Mesendoderm (in vitro differentiated cells): Measurements from ENCODE around the gene PDGFB.

Experiments
- DNase-seq: peaks from one replicate; pipeline ENCODE4 v3.0.0; 2013
- H2AK5ac ChIP-seq: 2 replicates; pipeline ENCODE4 v1.6.1; 2013; ENCODE audit warnings: low read length, inconsistent platforms
- H2BK120ac ChIP-seq: 2 replicates; pipeline ENCODE4 v1.6.1; 2013; ENCODE audit warnings: low read depth, mild to moderate bottlenecking, low read length, moderate library complexity, mixed read lengths
- H2BK15ac ChIP-seq: replicated peaks from 2 replicates; pipeline ENCODE4 v1.6.1; 2013; ENCODE audit warnings: low read depth, mild to moderate bottlenecking, moderate library complexity
- H2BK5ac ChIP-seq: 2 replicates; pipeline ENCODE4 v1.6.1; 2013; ENCODE audit warnings: low read length, inconsistent platforms
- H3K18ac ChIP-seq: 2 replicates; pipeline ENCODE4 v1.6.1; 2013; ENCODE audit warnings: mild to moderate bottlenecking, low read length, mixed read lengths
- H3K23ac ChIP-seq: one replicate; pipeline ENCODE4 v1.6.1; 2013; ENCODE audit warnings: low read length
- H3K27ac ChIP-seq: 2 replicates; pipeline ENCODE4 v1.5.1; 2013; ENCODE audit warnings: low read depth, mild to moderate bottlenecking, inconsistent platforms, low read length, moderate library complexity
- H3K27me3 ChIP-seq: 2 replicates; pipeline ENCODE4 v1.6.1; 2013; ENCODE audit warnings: low read length, control low read depth, mild to moderate bottlenecking, inconsistent platforms; ENCODE audit not compliant: insufficient read depth, poor library complexity
- H3K36me3 ChIP-seq: 2 replicates; pipeline ENCODE4 v1.6.1; 2013; ENCODE audit warnings: low read length, inconsistent platforms; ENCODE audit not compliant: control insufficient read depth, insufficient read depth
- H3K4ac ChIP-seq: one replicate; pipeline ENCODE4 v1.6.1; 2013; ENCODE audit warnings: low read depth, mild to moderate bottlenecking, low read length, moderate library complexity
- H3K4me1 ChIP-seq: 2 replicates; pipeline ENCODE4 v1.6.1; 2013; ENCODE audit warnings: low read depth, low read length, inconsistent platforms; ENCODE audit not compliant: control insufficient read depth
- H3K4me2 ChIP-seq: 2 replicates; pipeline ENCODE4 v1.6.1; 2013; ENCODE audit warnings: low read length
- H3K4me3 ChIP-seq: 2 replicates; pipeline ENCODE4 v1.5.1; 2013; ENCODE audit warnings: mild to moderate bottlenecking, low read length
- H3K56ac ChIP-seq: one replicate; pipeline ENCODE4 v1.6.1; 2013; ENCODE audit warnings: low read length
- H3K79me1 ChIP-seq: 2 replicates; pipeline ENCODE4 v1.6.1; 2013; ENCODE audit warnings: low read length, inconsistent platforms
- H3K79me2 ChIP-seq: 2 replicates; pipeline ENCODE4 v1.6.1; 2013; ENCODE audit warnings: mild to moderate bottlenecking, low read length; ENCODE audit not compliant: control insufficient read depth, insufficient read depth
- H3K9ac ChIP-seq: 2 replicates; pipeline ENCODE4 v1.6.1; 2013; ENCODE audit warnings: low read length, inconsistent platforms
- H4K5ac ChIP-seq: one replicate; pipeline ENCODE4 v1.6.1; 2013; ENCODE audit warnings: low read length
- H4K8ac ChIP-seq: one replicate; pipeline ENCODE4 v1.6.1; 2013; ENCODE audit warnings: low read depth, mild to moderate bottlenecking, control low read depth, low read length, moderate library complexity
- WGBS: extraction: QIAGEN DNeasy Blood & Tissue Kit; methylation state at CpG from one replicate; pipeline ENCODE4 v1.1.7; 2013; ENCODE audit warnings: low lambda C conversion rate, missing lambda C conversion rate; ENCODE audit not compliant: insufficient coverage; ENCODE audit errors: extremely low coverage; 5-methylcytosine and 5-hydroxymethylcytosine counted together

PDGFB gene

GRCh38 chr22:39204216-39204615, 40.6 kb downstream of the PDGFB start:
- H3K4ac ChIP-seq = no peak overlapping the region
- H3K9ac ChIP-seq = no peak overlapping the region
- H2BK15ac ChIP-seq = no peak overlapping the region
- no peaks in the 10 kb centered on the region for H3K27me3 ChIP-seq
- WGBS = no CpG with 5 or more reads among the region's 8 CpGs
- no peaks in the 10 kb centered on the region for H3K79me2 ChIP-seq
- H3K56ac ChIP-seq = no peak overlapping the region
- H2BK5ac ChIP-seq = no peak overlapping the region
- H3K27ac ChIP-seq = no peak overlapping the region
- DNase-seq = no peak
- no peak overlapping the region for H3K4me3 ChIP-seq
- H2AK5ac ChIP-seq = no peak overlapping the region
- H4K5ac ChIP-seq = no peak overlapping the region
- H3K18ac ChIP-seq = no peak overlapping the region
- H3K79me1 ChIP-seq = no peaks in the 10 kb centered on the region
- H3K4me2 ChIP-seq = no peak overlapping the region
- no peaks in the 10 kb centered on the region for H3K4me1 ChIP-seq
- H3K23ac ChIP-seq = no peak overlapping the region
- no peaks in the 10 kb centered on the region for H3K36me3 ChIP-seq
- H2BK120ac ChIP-seq = no peak overlapping the region
- H4K8ac ChIP-seq = no peak overlapping the region

GRCh38 chr22:39197578-39197977, 47.2 kb downstream of the PDGFB start:
- no peaks in the 10 kb centered on the region for H3K36me3 ChIP-seq
- no peak overlapping the region for H3K4ac ChIP-seq
- no peaks in the 10 kb centered on the region for H3K4me1 ChIP-seq
- no peak overlapping the region for H2BK5ac ChIP-seq
- H4K8ac ChIP-seq = no peak overlapping the region
- H3K79me1 ChIP-seq = no peaks in the 10 kb centered on the region
- no peak overlapping the region for H3K18ac ChIP-seq
- no peaks in the 10 kb centered on the region for H3K27me3 ChIP-seq
- H3K27ac ChIP-seq = no peak overlapping the region
- DNase-seq = no peak
- H3K23ac ChIP-seq = no peak overlapping the region
- H3K4me2 ChIP-seq = no peak overlapping the region
- H4K5ac ChIP-seq = no peak overlapping the region
- no peak overlapping the region for H2AK5ac ChIP-seq
- no peak overlapping the region for H2BK15ac ChIP-seq
- WGBS = no CpG with 5 or more reads among the region's 5 CpGs
- H3K9ac ChIP-seq = no peak overlapping the region
- no peaks in the 10 kb centered on the region for H3K79me2 ChIP-seq
- H3K4me3 ChIP-seq = no peak overlapping the region
- no peak overlapping the region for H3K56ac ChIP-seq
- H2BK120ac ChIP-seq = no peak overlapping the region

- Histone ChIP-seq H3K56ac (no peak overlapping the region), H3K27me3 (no peaks in the 10 kb centered on the region), H3K4ac (no peak overlapping the region), H3K9ac (no peak overlapping the region), H3K27ac (no peak overlapping the region), H3K4me1 (no peaks in the 10 kb centered on the region), H3K23ac (no peak overlapping the region), H3K79me2 (no peaks in the 10 kb centered on the region), H2BK120ac (no peak overlapping the region), H4K5ac (no peak overlapping the region), H3K36me3 (no peaks in the 10 kb centered on the region), H2BK15ac (no peak overlapping the region), H3K4me3 (no peak overlapping the region), H4K8ac (no peak overlapping the region), H3K4me2 (no peak overlapping the region), H3K18ac (no peak overlapping the region), H2AK5ac (no peak overlapping the region), H2BK5ac (no peak overlapping the region), H3K79me1 (no peaks in the 10 kb centered on the region)
- WGBS = no CpG with 5 or more reads among the region's 1 CpG
- DNase-seq = no peak
Observed at GRCh38 chr22:39194098-39194497, 50.7 kb downstream of the PDGFB start.

- DNase-seq = no peak
- Histone ChIP-seq H2BK15ac (no peak overlapping the region), H2BK120ac (no peak overlapping the region), H3K79me1 (no peaks in the 10 kb centered on the region), H3K18ac (no peak overlapping the region), H3K4me3 (no peak overlapping the region), H3K36me3 (no peaks in the 10 kb centered on the region), H3K9ac (no peak overlapping the region), H3K4me2 (no peak overlapping the region), H3K79me2 (no peaks in the 10 kb centered on the region), H3K27me3 (no peaks in the 10 kb centered on the region), H3K23ac (no peak overlapping the region), H3K4me1 (no peaks in the 10 kb centered on the region), H4K5ac (no peak overlapping the region), H2BK5ac (no peak overlapping the region), H3K4ac (no peak overlapping the region), H3K27ac (no peak overlapping the region), H4K8ac (no peak overlapping the region), H3K56ac (no peak overlapping the region), H2AK5ac (no peak overlapping the region)
- no CpG with 5 or more reads among the region's 10 CpGs for WGBS
Observed at GRCh38 chr22:39188809-39189208, 56.0 kb downstream of the PDGFB start.

- no peak overlapping the region for H3K56ac ChIP-seq
- H2BK120ac ChIP-seq = no peak overlapping the region
- no peak overlapping the region for H3K27ac ChIP-seq
- H3K4me3 ChIP-seq = no peak overlapping the region
- no peak overlapping the region for H3K9ac ChIP-seq
- no peak overlapping the region for H4K8ac ChIP-seq
- H2BK5ac ChIP-seq = no peak overlapping the region
- no peaks in the 10 kb centered on the region for H3K79me2 ChIP-seq
- no peaks in the 10 kb centered on the region for H3K4me1 ChIP-seq
- H3K4me2 ChIP-seq = no peak overlapping the region
- no peak overlapping the region for H3K18ac ChIP-seq
- H3K79me1 ChIP-seq = no peaks in the 10 kb centered on the region
- H2AK5ac ChIP-seq = no peak overlapping the region
- no peak overlapping the region for H3K4ac ChIP-seq
- no peak overlapping the region for H4K5ac ChIP-seq
- no peaks in the 10 kb centered on the region for H3K27me3 ChIP-seq
- no CpG with 5 or more reads among the region's 11 CpGs for WGBS
- H3K23ac ChIP-seq = no peak overlapping the region
- no peak overlapping the region for H2BK15ac ChIP-seq
- H3K36me3 ChIP-seq = no peaks in the 10 kb centered on the region
- no peak for DNase-seq
Observed at GRCh38 chr22:39185601-39186012, 59.2 kb downstream of the PDGFB start.
